Osteocyte (in vitro differentiated cells): ENCODE data around the gene CDC73. TPM values are rescaled to one million over a fixed set of nuclear protein-coding genes. Genes with fewer than 3 reads are reported as not detected.

Experiments used
- DNase-seq: peaks from one replicate; pipeline ENCODE4 v3.0.0; 2021; ENCODE audit warnings: mixed read lengths; ENCODE audit not compliant: unreplicated experiment; ENCODE audit errors: extremely low spot score
- H3K27ac Mint-ChIP-seq: one replicate; pipeline ENCODE4 v1.8.0; 2021; ENCODE audit warnings: mild to moderate bottlenecking, mixed read lengths; ENCODE audit not compliant: unreplicated experiment
- H3K27me3 Mint-ChIP-seq: one replicate; pipeline ENCODE4 v1.8.0; 2021; ENCODE audit warnings: mixed read lengths; ENCODE audit not compliant: unreplicated experiment
- H3K36me3 Mint-ChIP-seq: one replicate; pipeline ENCODE4 v1.8.0; 2021; ENCODE audit warnings: mixed read lengths; ENCODE audit not compliant: unreplicated experiment
- H3K4me1 Mint-ChIP-seq: one replicate; pipeline ENCODE4 v1.8.0; 2021; ENCODE audit warnings: mixed read lengths; ENCODE audit not compliant: unreplicated experiment
- H3K4me3 Mint-ChIP-seq: one replicate; pipeline ENCODE4 v1.8.0; 2021; ENCODE audit warnings: mild to moderate bottlenecking, moderate library complexity, mixed read lengths; ENCODE audit not compliant: unreplicated experiment
- H3K9me3 Mint-ChIP-seq: one replicate; pipeline ENCODE4 v1.8.0; 2021; ENCODE audit warnings: mixed read lengths; ENCODE audit not compliant: unreplicated experiment
- total RNA-seq: library from RNA; stranded (reverse); gene quantifications from 2 replicates; pipeline ENCODE4 v1.2.1, GENCODE V29; 2021
- TF ChIP-seq, protein P1 (sequence below): fragments of 200-600 bp; sonication (generic); IDR thresholded peaks from 2 replicates; pipeline ENCODE4 v1.5.0; 2021; ENCODE audit warnings: antibody characterized with exemption, mild to moderate bottlenecking, moderate library complexity

The CDC73 gene
- total RNA-seq, 1 donor from 2014 or later, result 73.3 TPM

DNA sequence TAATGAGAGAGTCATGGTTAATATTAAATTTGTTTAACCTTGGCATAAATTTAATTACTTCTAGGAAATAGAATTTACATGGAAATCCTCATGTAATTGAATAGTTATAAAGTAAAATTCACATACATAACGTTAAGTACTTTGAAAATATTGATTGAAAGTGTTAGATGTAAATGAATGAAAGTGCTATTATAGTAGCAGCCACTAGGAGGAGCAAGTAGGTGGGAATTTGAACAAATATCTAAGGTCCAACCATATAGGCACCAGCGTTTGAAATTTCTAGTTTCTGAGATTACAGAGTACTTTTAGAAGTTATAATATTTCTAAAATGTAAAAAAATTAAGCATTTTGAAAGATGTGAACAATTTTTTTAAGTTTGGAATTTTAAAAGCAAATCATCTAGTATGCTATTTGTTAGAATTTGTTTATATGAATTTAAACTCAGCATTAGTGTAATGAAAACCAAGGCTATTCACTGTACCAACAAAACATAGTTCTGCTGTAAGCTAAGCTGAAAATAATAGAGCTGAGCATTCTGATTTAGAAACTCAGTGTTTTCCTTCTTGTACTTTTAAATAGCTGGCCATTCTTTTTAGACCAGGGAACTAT is 61.3 kb downstream of the CDC73 start:
- H3K4me1 Mint-ChIP-seq, result peaks cover 64% of the 10 kb centered on the region
- H3K27me3 Mint-ChIP-seq, result no peaks in the 10 kb centered on the region
- no peak for DNase-seq
- H3K9me3 Mint-ChIP-seq, result no peaks in the 10 kb centered on the region
- H3K27ac Mint-ChIP-seq, result peak overlapping the region; percentile 79
- TF ChIP-seq, protein P1, sequence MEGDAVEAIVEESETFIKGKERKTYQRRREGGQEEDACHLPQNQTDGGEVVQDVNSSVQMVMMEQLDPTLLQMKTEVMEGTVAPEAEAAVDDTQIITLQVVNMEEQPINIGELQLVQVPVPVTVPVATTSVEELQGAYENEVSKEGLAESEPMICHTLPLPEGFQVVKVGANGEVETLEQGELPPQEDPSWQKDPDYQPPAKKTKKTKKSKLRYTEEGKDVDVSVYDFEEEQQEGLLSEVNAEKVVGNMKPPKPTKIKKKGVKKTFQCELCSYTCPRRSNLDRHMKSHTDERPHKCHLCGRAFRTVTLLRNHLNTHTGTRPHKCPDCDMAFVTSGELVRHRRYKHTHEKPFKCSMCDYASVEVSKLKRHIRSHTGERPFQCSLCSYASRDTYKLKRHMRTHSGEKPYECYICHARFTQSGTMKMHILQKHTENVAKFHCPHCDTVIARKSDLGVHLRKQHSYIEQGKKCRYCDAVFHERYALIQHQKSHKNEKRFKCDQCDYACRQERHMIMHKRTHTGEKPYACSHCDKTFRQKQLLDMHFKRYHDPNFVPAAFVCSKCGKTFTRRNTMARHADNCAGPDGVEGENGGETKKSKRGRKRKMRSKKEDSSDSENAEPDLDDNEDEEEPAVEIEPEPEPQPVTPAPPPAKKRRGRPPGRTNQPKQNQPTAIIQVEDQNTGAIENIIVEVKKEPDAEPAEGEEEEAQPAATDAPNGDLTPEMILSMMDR, result peak; percentile 79
- H3K36me3 Mint-ChIP-seq, result peaks cover 14% of the 10 kb centered on the region
- peak overlapping the region; percentile 82 for H3K4me3 Mint-ChIP-seq

DNA sequence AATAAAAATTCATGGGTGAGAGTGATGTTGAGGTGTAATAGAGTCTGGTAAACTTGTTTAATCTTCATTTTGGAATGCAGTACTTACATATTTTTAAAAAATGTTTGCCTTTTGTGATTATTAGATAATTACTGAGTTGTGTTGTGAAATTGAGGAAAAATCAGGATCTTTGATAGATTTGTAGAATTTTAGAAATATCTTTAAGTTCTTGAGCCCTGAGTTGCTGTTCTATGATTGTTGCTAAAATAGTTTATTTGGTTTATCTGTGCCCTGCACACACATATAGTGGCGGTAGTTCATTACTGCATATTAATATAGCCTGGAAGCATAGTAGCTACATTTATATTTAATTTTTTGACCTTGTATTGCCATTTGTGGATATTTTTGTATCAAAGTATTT is 62.9 kb downstream of the CDC73 start:
- Mint-ChIP-seq H3K4me1 (peaks cover 72% of the 10 kb centered on the region), H3K9me3 (no peaks in the 10 kb centered on the region), H3K36me3 (peaks cover 13% of the 10 kb centered on the region), H3K27me3 (no peaks in the 10 kb centered on the region), H3K27ac (peak overlapping the region; percentile 79), H3K4me3 (peak overlapping the region; percentile 82)
- TF ChIP-seq, protein P1, result no peak
- DNase-seq, result no peak

DNA sequence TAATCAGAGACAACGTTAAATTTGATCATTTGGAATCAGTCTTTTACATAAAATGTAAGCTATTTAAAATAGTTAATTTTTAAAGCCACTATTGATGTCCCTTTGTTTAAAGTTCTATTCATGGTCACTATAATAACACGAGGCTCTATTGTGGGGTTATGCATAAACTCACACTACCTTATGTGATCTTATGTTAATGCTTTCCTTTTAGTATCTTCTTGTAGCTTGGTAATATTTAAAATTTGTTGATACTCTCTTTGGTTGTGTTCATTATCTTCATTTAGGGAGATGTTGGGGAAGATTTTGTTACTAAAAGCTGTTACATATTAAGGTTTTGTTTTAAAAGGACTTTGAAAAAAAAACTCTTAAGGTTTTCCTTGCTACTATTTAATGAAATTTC is 63.4 kb downstream of the CDC73 start:
- H3K4me3 Mint-ChIP-seq, result peak overlapping the region; percentile 82
- DNase-seq, result no peak
- peak overlapping the region; percentile 79 for H3K27ac Mint-ChIP-seq
- TF ChIP-seq, protein P1, result no peak
- H3K27me3 Mint-ChIP-seq, result no peaks in the 10 kb centered on the region
- H3K9me3 Mint-ChIP-seq, result no peaks in the 10 kb centered on the region
- peaks cover 74% of the 10 kb centered on the region for H3K4me1 Mint-ChIP-seq
- H3K36me3 Mint-ChIP-seq, result peaks cover 11% of the 10 kb centered on the region

DNA sequence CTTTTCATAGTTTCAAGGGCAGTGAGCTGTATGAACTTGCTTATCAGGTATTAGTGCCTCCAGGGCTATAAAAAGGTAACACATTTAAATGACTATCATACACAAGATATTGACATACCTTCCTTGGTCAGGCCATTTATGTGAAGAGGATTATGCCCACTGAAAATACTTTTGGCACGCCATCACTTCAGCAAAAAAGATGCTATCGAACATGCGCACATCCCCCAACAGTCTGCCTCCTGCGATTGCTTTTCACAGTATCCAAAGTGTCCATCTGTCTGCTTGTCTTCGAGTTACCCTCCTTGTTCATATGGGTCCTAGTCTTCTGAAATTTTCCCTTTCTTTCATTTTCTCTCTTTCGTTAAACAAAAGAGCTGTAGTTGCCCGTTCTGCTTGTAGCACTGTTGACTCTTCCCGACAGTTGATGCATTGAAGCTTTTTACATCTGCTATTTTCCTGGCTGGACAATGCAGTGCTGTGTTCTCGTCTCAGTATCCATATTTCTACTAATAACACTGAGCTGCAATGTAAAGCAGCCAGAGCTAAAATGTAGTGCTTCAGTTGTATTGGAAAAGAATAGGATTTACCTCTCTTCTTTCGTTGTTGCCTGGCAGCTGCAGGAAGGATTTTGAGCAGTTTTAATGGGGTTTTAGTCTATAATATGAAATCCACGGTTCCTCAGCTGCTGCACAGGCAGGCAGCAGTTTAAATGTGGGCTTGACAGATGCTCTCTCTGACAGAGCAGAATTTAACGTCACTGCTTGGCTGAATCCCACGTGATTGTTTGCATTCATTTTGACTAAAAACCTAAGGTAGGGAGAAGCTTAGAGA is 64.3 kb downstream of the CDC73 start, which contains the start of gene B3GALT2:
Gene B3GALT2 (minus strand): TSS at position 713 of the 831 bp plus-strand sequence. CDS start 5,051 bp downstream, outside the sequence.
- peaks cover 74% of the 10 kb centered on the region for H3K4me1 Mint-ChIP-seq

More for the DNA sequence above, 64.3 kb downstream of the CDC73 start, which contains the start of gene B3GALT2:
- TF ChIP-seq, protein P1, result no peak
- H3K27ac Mint-ChIP-seq, result peak within 1 kb of the TSS; percentile 79
- H3K9me3 Mint-ChIP-seq, result no peaks in the 10 kb centered on the region
- no peaks in the 10 kb centered on the region for H3K27me3 Mint-ChIP-seq
- DNase-seq, result no peak
- H3K36me3 Mint-ChIP-seq, result peaks cover 3% of the 10 kb centered on the region
- peak within 1 kb of the TSS; percentile 82 for H3K4me3 Mint-ChIP-seq
